ENCODE results near the gene PAN3. TPM values are rescaled to one million over a fixed set of nuclear protein-coding genes. Genes with fewer than 3 reads are reported as not detected.

The PAN3 gene
- total and polyA plus RNA-seq, 8 donors = 12.4 to 26.4 (median 16.3) TPM

DNA sequence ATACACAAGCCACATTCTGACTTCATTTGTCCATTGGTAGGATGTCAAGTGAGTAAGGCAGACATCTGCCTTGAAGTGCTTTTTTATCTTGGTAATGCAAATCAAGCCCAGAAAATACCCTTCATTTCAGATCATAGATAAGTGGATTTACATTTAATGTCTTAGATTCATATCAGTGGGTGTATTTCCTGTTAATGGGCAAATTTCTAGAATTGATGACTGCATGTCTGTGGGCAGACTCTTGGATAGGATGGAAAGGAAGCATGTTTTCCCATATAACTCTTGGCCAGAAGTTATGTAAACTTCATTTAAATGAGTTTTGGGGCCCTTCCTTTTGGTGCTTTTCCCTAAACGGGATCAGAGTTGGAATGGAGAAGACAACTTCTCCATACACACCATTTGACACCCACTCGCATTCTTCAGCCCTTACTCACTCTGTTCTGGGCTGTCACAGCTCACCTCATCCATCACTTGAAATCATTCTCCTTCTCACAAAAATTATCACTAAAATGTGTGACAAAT lies 202.0 kb downstream of the PAN3 start:
- FAIRE-seq (no peak), DNase-seq (no peak), ATAC-seq (no peak)
- Histone ChIP-seq H3K27ac (no peak overlapping the region), H3K36me3 (no peaks in the 10 kb centered on the region), H3K9me3 (no peaks in the 10 kb centered on the region), H3K4me3 (no peak overlapping the region), H3K27me3 (peaks cover 0 to 5% (median 0%) of the 10 kb centered on the region in 4 donors), H3K4me1 (no peaks in the 10 kb centered on the region)
- intact Hi-C loops (cut with DNase I) = no loop called here
- 57 to 58% methylated on average over 2 of the region's 2 CpGs for WGBS, 2 donors
- no peak for TF ChIP-seq CTCF (IDR thresholded peaks at IDR 0.05)

- intact Hi-C loops (cut with DNase I) = no loop called here
- Histone ChIP-seq H3K4me1 (no peaks in the 10 kb centered on the region), H3K4me3 (no peak overlapping the region), H3K27ac (no peak overlapping the region), H3K27me3 (peaks cover 0 to 5% (median 0%) of the 10 kb centered on the region in 4 donors), H3K36me3 (no peaks in the 10 kb centered on the region), H3K9me3 (no peaks in the 10 kb centered on the region)
- DNase-seq (no peak), FAIRE-seq (no peak), ATAC-seq (no peak)
- 77 to 78% methylated on average over 2 of the region's 2 CpGs for WGBS, 2 donors
- no peak for TF ChIP-seq CTCF (IDR thresholded peaks at IDR 0.05)
Observed at GRCh38 chr13:28342251-28342650, 203.9 kb downstream of the PAN3 start.

GRCh38 chr13:28344163-28344562 lies 205.8 kb downstream of the PAN3 start:
- no peak for DNase-seq
- peaks cover 0 to 5% (median 0%) of the 10 kb centered on the region in 4 donors for H3K27me3 ChIP-seq
- FAIRE-seq = no peak
- WGBS, 2 donors = 60 to 78% methylated on average over 3 of the region's 3 CpGs
- ATAC-seq = no peak
- intact Hi-C loops (cut with DNase I) = no loop called here
- no peak overlapping the region for H3K4me3 ChIP-seq
- TF ChIP-seq CTCF (IDR thresholded peaks at IDR 0.05) = no peak
- H3K9me3 ChIP-seq = no peaks in the 10 kb centered on the region
- H3K4me1 ChIP-seq = no peaks in the 10 kb centered on the region
- no peaks in the 10 kb centered on the region for H3K36me3 ChIP-seq
- no peak overlapping the region for H3K27ac ChIP-seq

Other genes starting within 250 kb of the PAN3 start
- gene PDX1, start 218.5 kb upstream of the PAN3 start, total RNA-seq = 10 to 100 TPM in 5 of 6 donors, 1 to 10 TPM in 1; 8.0 to 17.1 (median 12.3) TPM
- gene PDX1, start 218.5 kb upstream of the PAN3 start, polyA plus RNA-seq = 10 to 100 TPM; 15.7 to 26.1 TPM
- gene CDX2, start 169.2 kb upstream of the PAN3 start, total RNA-seq = 1 to 10 TPM; 2.8 to 6.0 (median 4.8) TPM
- 1 to 10 TPM; 3.5 to 6.9 TPM for gene CDX2, start 169.2 kb upstream of the PAN3 start, polyA plus RNA-seq
- not detected for gene URAD, start 149.9 kb upstream of the PAN3 start, total RNA-seq
- under 1 TPM in 1 of 2 donors, not detected in 1; 0.31 TPM for gene URAD, start 149.9 kb upstream of the PAN3 start, polyA plus RNA-seq
- 1 to 10 TPM; 2.6 to 4.0 (median 3.3) TPM for gene FLT3, start 38.0 kb upstream of the PAN3 start, total RNA-seq
- 1 to 10 TPM; 2.3 to 3.9 TPM for gene FLT3, start 38.0 kb upstream of the PAN3 start, polyA plus RNA-seq